B cell (primary cell): ENCODE measurements around the gene GPBP1L1.

Experiments used
- CTCF ChIP-seq: fragments of 200-600 bp; IDR thresholded peaks from one replicate; pipeline ENCODE4 v1.8.0; 2022; ENCODE audit warnings: antibody characterized with exemption, mild to moderate bottlenecking
- EZH2 ChIP-seq: IDR thresholded peaks from 2 replicates; pipeline ENCODE4 v1.6.1; 2012; ENCODE audit warnings: borderline replicate concordance, low read depth, mild to moderate bottlenecking, moderate library complexity, low read length; ENCODE audit not compliant: insufficient read depth, poor library complexity, severe bottlenecking

GRCh38 chr1:45647248-45648021, 38.9 kb downstream of the GPBP1L1 start:
- TF ChIP-seq CTCF, result no peak
- no peak for TF ChIP-seq EZH2
